Right cardiac atrium (tissue), 5 donors: Measurements from ENCODE around the gene SALL3. TPM values are rescaled to one million over a fixed set of nuclear protein-coding genes. Genes with fewer than 3 reads are reported as not detected.

ENCODE experiments used
- ATAC-seq, 2 donors: fragments of 200-7000 bp; cut with Tn5 transposase; one replicate each; pipeline versions ENCODE4 v1.8.0 to v1.9.1; 2020; ENCODE audit warnings: moderate library complexity in 2 of 2, mild to moderate bottlenecking in 1 of 2
- DNase-seq, 3 donors: peaks; one replicate each; pipeline ENCODE4 v3.0.0-alpha.2; 2020
- H3K27ac ChIP-seq: one replicate; pipeline ENCODE4 v1.5.1; 2013; ENCODE audit warnings: mild to moderate bottlenecking, low read length, control low read depth, moderate library complexity
- H3K27me3 ChIP-seq: one replicate; pipeline ENCODE4 v1.6.1; 2013; ENCODE audit not compliant: control insufficient read depth, insufficient read depth
- H3K4me1 ChIP-seq: one replicate; pipeline ENCODE4 v1.6.1; 2013; ENCODE audit warnings: low read length; ENCODE audit not compliant: control insufficient read depth, insufficient read depth
- H3K4me3 ChIP-seq: one replicate; pipeline ENCODE4 v1.5.1; 2013; ENCODE audit warnings: low read length, control low read depth
- H3K9me3 ChIP-seq: one replicate; pipeline ENCODE4 v1.6.1; 2013; ENCODE audit warnings: low read length; ENCODE audit not compliant: control insufficient read depth
- WGBS: extraction: QIAGEN DNeasy Blood & Tissue Kit; methylation state at CpG from one replicate; pipeline ENCODE4 v1.1.7; 2013; 5-methylcytosine and 5-hydroxymethylcytosine counted together
- intact Hi-C, 4 donors: fragments of 100-400 bp; cut with DNase I; formaldehyde crosslinking; loops; one replicate each; pipeline versions ENCODE4 v1.11.0 to v1.14.0; 2022 to 2023
- polyA plus RNA-seq: library from polyadenylated mRNA; stranded (reverse); fragments of 200-250 nt; gene quantifications from one replicate; pipeline ENCODE4 v1.2.3, GENCODE V29; 2013
- total RNA-seq, 4 donors: library from RNA; stranded (reverse); fragmentation: NEBNext Ultra II Directional; extraction: Animal tissue kit (Norgen Biotek cat#: 25700); gene quantifications; one replicate each; pipeline ENCODE4 v1.2.1, GENCODE V29; 2021
- donor health status: healthy with polysubstance abuse.
- donor health status: DM: no; HTN: yes; CAD: no.
- donor health status: DM: no; HTN: no; CAD: no.
- donor health status: DM: no; HTN: yes; CAD: no; lungs with severe emphysema.
- donor health status: DM: yes; HTN: yes; CAD: no.

SALL3 gene
- total and polyA plus RNA-seq, 5 donors = 0.14 to 3.1 (median 1.1) TPM

DNA sequence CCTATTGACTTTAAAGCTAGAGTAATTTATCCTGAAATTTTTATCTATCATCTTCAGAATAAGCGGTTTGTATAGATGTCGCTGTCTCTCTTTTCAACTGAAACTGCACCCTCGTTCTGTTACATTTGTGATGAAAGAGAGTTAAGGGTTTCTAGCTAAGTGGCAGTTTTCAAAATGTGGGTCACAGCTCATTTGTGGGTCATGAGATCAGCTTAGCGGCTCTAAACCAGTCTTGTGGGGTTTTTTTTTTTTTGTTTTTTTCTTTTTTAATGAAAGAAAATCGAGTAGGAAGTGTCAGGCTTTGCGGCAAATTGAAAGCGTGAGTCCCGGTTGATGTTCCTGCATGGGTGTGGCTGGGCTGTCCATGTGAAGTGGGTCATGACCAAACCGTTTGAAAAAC lies 31.2 kb downstream of the SALL3 start:
- intact Hi-C loops = no loop called here
- no peaks in the 10 kb centered on the region for H3K4me1 ChIP-seq
- H3K9me3 ChIP-seq = no peaks in the 10 kb centered on the region
- no peak overlapping the region for H3K4me3 ChIP-seq
- ATAC-seq (no peak), DNase-seq (no peak)
- H3K27me3 ChIP-seq = no peaks in the 10 kb centered on the region
- H3K27ac ChIP-seq = no peak overlapping the region
- 79% methylated on average over 9 of the region's 9 CpGs for WGBS

GRCh38 chr18:79011300-79011870 lies 31.8 kb downstream of the SALL3 start:
- Histone ChIP-seq H3K9me3 (no peaks in the 10 kb centered on the region), H3K27me3 (no peaks in the 10 kb centered on the region), H3K4me3 (no peak overlapping the region), H3K27ac (no peak overlapping the region), H3K4me1 (no peaks in the 10 kb centered on the region)
- no peak for ATAC-seq
- intact Hi-C loops = no loop called here
- WGBS = 79% methylated on average over 17 of the region's 17 CpGs
- DNase-seq = no peak

DNA sequence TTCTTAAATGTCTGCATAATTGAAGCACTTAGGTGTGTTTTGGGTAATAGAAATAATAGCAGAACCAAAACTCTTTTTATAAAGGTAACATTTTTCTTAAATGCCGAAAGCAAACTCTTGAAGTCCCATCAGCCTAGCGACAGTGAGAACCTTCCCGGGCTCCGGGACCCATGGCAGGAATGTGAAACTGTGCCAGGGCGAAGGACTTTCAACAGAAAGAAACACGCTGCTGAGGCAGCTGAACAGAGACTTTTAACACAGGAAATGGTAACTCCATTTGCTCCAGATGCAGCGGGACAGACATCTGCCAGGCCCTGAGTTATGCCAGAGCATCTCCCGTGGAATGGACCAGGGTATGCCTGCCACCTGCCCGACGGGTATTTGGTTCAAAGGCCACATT lies 34.3 kb downstream of the SALL3 start:
- ATAC-seq = no peak
- 70% methylated on average over 10 of the region's 10 CpGs for WGBS

DNA sequence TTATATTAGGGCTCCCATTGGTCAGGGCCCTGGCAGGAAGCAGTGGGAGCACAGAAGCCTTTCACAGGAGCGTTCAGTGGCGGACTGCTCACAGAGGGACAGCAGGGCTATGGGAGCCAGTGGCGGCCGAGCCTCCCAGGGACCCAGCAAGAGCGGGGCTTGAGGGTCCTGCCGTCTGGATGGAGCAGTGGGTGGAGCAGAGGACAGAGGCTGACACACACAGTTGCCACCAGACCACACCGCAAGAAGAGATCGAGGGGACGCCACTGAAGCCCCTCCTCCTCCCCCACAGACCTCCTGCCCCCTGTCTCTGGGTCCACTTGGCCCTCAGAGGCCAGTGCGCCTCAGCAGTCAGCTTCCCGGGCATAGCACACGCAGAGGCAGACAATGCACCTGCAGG lies 39.3 kb downstream of the SALL3 start:
- intact Hi-C loops = no loop called here
- no peak overlapping the region for H3K4me3 ChIP-seq
- no peak overlapping the region for H3K27ac ChIP-seq
- H3K27me3 ChIP-seq = no peaks in the 10 kb centered on the region
- H3K9me3 ChIP-seq = peaks cover 2% of the 10 kb centered on the region
- 83% methylated on average over 12 of the region's 12 CpGs for WGBS
- no peaks in the 10 kb centered on the region for H3K4me1 ChIP-seq
- ATAC-seq (no peak), DNase-seq (no peak)

More for the DNA sequence above, 34.3 kb downstream of the SALL3 start:
- Histone ChIP-seq H3K4me1 (no peaks in the 10 kb centered on the region), H3K27ac (no peak overlapping the region), H3K27me3 (no peaks in the 10 kb centered on the region), H3K4me3 (no peak overlapping the region), H3K9me3 (no peaks in the 10 kb centered on the region)
- intact Hi-C loops = no loop called here
- DNase-seq = no peak

- Histone ChIP-seq H3K27me3 (no peaks in the 10 kb centered on the region), H3K9me3 (peaks cover 2% of the 10 kb centered on the region), H3K4me1 (no peaks in the 10 kb centered on the region), H3K4me3 (no peak overlapping the region), H3K27ac (no peak overlapping the region)
- 70% methylated on average over 7 of the region's 7 CpGs for WGBS
- no peak for ATAC-seq
- intact Hi-C loops = no loop called here
- no peak for DNase-seq
These were observed 40.3 kb downstream of the SALL3 start for GRCh38 chr18:79019881-79020280.

DNA sequence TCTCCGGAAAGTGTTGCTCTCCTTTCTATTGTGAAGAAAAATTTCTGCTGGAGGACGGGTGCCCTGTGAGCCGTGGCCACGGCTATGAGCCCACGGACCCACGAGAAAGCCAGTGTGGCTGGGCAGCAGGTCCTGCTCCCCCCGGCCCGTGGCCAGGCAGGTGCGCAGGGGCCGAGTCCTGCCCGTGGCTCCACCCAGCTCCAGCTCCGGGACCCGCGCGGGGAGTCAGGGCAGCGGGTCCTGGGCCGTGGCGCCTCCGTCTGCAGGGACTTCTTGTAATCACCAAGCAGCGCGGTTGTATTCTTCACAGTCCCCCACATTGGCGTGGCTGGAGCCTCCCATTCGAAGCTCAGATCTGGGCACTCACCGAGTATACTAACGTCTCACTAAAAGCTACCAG lies 43.0 kb downstream of the SALL3 start:
- intact Hi-C loops = no loop called here
- H3K27me3 ChIP-seq = no peaks in the 10 kb centered on the region
- H3K4me1 ChIP-seq = no peaks in the 10 kb centered on the region
- peaks cover 2% of the 10 kb centered on the region for H3K9me3 ChIP-seq
- no peak overlapping the region for H3K27ac ChIP-seq
- DNase-seq (no peak), ATAC-seq (no peak)
- 94% methylated on average over 25 of the region's 25 CpGs for WGBS
- H3K4me3 ChIP-seq = no peak overlapping the region

GRCh38 chr18:79026491-79026890 lies 46.9 kb downstream of the SALL3 start:
- no peaks in the 10 kb centered on the region for H3K4me1 ChIP-seq
- peaks cover 2% of the 10 kb centered on the region for H3K9me3 ChIP-seq
- intact Hi-C loops = no loop called here
- H3K4me3 ChIP-seq = no peak overlapping the region
- no peak for DNase-seq
- WGBS = 25% methylated on average over 5 of the region's 5 CpGs
- H3K27ac ChIP-seq = no peak overlapping the region
- no peaks in the 10 kb centered on the region for H3K27me3 ChIP-seq
- no peak for ATAC-seq

DNA sequence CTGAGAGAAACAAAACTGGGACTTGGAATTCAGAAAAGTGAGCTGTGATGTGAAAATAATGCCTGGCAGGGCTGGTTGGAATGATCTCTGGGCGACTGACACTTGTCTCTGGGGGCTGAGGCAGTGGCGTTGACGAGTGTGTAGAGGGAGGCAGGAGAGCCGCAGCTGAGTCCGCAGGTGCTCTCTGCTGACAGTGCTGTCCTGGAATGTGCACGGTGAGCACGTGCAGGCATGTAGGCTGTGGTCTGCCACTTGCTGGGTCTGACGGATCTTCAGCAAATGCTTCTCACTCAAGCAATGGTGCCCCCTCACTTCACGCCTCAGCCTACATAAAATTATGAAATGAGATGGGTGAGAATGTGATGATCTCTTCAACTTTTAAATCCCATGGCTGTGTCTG lies 51.1 kb downstream of the SALL3 start:
- intact Hi-C loops = no loop called here
- H3K4me1 ChIP-seq = no peaks in the 10 kb centered on the region
- ATAC-seq (no peak), DNase-seq (no peak)
- H3K27ac ChIP-seq = no peak overlapping the region
- no peaks in the 10 kb centered on the region for H3K27me3 ChIP-seq
- WGBS = 72% methylated on average over 9 of the region's 9 CpGs
- no peak overlapping the region for H3K4me3 ChIP-seq
- H3K9me3 ChIP-seq = no peaks in the 10 kb centered on the region

DNA sequence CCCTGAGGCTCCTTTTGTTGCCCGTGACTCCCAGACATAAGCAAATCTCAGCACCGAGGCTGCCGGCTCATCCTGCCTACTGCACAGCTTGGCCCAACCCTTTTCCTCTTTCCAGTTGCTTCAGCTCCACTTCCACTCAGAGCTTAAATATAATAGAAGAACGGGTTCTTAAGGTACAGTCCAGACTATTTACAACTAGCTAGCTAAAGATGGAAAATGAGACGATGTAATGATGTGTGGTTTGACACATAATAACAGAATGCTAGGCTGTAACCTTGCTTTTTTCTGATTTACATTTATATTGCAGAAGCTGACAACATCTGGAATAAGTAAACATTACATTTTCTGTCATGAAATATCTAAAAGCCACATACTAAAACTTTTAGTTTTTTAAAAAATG lies 62.7 kb downstream of the SALL3 start:
- H3K27me3 ChIP-seq = no peaks in the 10 kb centered on the region
- H3K4me3 ChIP-seq = no peak overlapping the region
- WGBS = 78% methylated on average over 5 of the region's 5 CpGs

DNA sequence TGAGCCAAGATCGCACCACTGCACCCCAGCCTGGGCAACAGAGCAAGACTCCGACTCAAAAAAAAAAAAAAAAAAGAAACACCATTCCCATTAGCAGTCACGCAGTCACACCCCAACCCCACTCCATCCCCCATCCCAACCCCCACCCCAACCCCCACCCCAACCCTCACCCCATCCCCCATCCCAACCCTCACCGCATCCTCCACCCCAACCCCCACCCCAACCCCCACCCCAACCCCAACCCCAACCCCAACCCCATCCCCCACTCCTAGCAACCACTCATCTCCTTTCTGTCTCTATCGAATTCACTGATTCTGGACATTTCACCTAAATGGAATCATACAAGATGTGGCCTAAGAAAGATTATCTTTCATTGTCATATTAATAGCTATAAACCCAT lies 63.7 kb downstream of the SALL3 start:
- H3K9me3 ChIP-seq = no peaks in the 10 kb centered on the region
- no peak overlapping the region for H3K27ac ChIP-seq
- H3K27me3 ChIP-seq = no peaks in the 10 kb centered on the region
- 94% methylated on average over 5 of the region's 5 CpGs for WGBS
- ATAC-seq (no peak), DNase-seq (no peak)
- H3K4me3 ChIP-seq = no peak overlapping the region
- H3K4me1 ChIP-seq = no peaks in the 10 kb centered on the region
- intact Hi-C loops = no loop called here

More for the DNA sequence above, 62.7 kb downstream of the SALL3 start:
- Histone ChIP-seq H3K4me1 (no peaks in the 10 kb centered on the region), H3K9me3 (no peaks in the 10 kb centered on the region), H3K27ac (no peak overlapping the region)
- ATAC-seq (no peak), DNase-seq (no peak)
- intact Hi-C loops = no loop called here

DNA sequence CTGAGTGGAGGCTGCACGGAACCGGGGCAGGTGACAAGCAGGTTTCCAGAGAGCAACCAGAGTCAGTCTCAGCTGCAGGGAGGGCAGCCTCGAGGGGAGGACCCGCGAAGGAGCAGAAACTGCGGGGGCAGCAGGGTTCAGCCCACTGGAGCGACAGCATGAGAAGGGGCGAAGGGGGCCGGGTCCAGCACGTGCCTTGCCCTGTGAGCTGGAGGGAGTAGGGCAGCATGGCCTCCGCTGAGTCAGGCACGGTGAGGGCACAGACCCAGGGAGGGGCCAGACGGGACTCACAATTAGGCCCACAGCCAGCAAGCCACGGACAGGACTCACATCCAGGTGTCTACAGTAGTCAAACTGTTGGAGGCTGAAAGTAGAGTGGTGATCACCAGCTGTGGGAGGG lies 66.9 kb downstream of the SALL3 start:
- no peak for ATAC-seq
- Histone ChIP-seq H3K27me3 (no peaks in the 10 kb centered on the region), H3K4me1 (no peaks in the 10 kb centered on the region), H3K9me3 (no peaks in the 10 kb centered on the region), H3K27ac (no peak overlapping the region), H3K4me3 (no peak overlapping the region)
- peak in 1 of 3 donors; percentile 38 for DNase-seq
- intact Hi-C loops = no loop called here
- 66% methylated on average over 14 of the region's 14 CpGs for WGBS

DNA sequence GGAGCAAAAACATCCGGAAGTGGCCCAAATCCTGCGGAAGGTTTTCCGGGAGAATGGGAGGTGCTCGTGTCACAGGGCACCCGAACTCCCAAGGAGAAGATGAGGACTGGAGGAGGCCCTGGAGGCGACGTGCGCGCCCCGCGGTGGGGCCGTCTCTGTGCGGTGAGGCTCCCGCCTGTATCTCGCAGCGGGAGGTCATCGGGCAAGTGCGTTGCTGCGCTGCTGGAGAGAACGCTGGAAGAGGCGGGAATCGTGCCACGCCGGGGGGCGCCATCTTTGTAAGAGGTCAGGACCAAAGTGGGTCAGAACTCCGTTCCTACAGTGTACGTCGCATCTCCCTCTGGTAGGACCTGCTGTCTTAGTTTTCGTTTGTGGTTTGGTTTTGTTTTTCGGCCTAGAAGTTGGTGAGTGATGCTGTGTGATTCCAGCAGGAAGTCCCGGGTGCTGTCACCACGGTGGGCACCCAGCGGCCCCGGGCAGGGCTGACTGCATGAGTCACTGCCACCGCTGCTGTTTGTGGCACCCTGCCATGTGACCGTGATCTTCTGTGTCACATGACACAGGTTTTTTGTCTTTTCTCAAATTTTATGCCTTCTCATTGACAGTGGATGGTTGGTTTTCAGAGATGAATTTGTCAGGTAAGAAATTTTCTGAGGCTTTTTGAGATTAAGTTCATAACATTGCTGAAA lies 68.1 kb downstream of the SALL3 start:
- WGBS = 92% methylated on average over 36 of the region's 36 CpGs
- Histone ChIP-seq H3K4me3 (no peak overlapping the region), H3K9me3 (no peaks in the 10 kb centered on the region), H3K4me1 (no peaks in the 10 kb centered on the region), H3K27ac (no peak overlapping the region), H3K27me3 (no peaks in the 10 kb centered on the region)
- DNase-seq = no peak
- intact Hi-C loops = no loop called here
- no peak for ATAC-seq
